GM15510 (cell line): Measurements from ENCODE around the gene OPCML.

Source experiments
- POLR2A ChIP-seq: IDR thresholded peaks from 3 replicates; pipeline ENCODE4 v1.6.1; 2011; ENCODE audit warnings: borderline replicate concordance; ENCODE audit not compliant: insufficient read length; ENCODE audit errors: extremely low read depth

Gene OPCML

DNA sequence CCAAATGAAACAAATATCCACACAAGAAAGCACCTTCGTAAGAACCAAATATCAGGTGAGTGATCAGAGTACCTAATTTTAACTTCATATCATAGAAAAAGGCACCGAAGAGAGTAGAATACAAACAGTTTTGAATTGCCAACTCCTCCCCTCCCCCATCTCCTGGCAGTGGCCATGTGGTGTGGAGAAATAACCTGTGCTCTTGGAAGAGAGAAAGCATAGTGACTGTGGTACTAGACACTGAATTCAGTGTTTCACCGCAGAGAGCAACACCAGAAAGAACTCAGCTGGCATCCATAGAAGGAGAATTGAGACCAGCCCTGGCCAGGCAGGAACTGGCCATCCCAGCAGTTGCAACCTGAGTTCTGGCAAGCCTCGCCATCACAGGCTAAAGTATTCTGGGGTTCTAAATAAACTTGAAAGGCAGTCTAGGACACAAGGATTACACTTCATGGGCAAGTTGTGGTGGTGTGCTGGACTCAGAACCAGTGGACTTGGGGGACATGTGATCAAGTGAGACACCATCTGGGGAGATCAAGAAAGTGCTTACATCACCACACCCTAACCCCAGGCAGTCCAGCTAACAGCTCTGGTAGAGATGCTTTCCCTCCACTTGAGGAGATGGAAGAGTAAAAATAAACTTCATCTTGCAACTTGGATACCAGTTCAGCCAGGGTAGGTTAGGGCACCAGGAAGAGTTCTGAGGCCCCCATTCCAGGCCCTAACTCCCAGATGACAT lies 1158.7 kb downstream of the OPCML start:
- TF ChIP-seq POLR2A, result no peak

GRCh38 chr11:132367293-132367692 lies 1165.0 kb downstream of the OPCML start:
- TF ChIP-seq POLR2A, result no peak

DNA sequence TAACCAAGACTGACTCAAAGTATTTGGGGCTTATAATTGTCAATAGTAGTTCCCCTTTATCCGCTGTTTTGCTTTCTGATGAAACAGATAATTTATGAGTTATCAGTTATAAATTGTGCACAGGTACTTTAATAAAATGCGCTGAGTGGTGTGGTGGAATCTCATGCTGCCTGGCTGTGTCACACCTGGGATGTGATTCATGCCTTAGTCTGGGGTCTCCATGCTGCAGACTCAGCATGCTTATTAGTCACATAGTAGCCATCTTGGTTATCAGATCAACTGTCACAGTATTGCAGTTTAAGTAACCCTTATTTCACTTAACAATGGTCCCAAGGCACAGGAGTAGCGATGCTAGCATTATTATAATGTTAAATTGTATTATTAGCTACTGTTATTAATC lies 1166.7 kb downstream of the OPCML start:
- TF ChIP-seq POLR2A, result no peak
